ENCODE results near the gene DGKI. TPM values are rescaled to one million over a fixed set of nuclear protein-coding genes. Genes with fewer than 3 reads are reported as not detected.

The DGKI gene
- total and polyA plus RNA-seq, 2 experiments from 2014 or later: 0.16 to 1.0 TPM

GRCh38 chr7:137886746-137887145, 40.0 kb upstream of the DGKI start:
- Mint-ChIP-seq H3K27ac (peak overlapping the region; percentile 90; the same call in 1 of the 2 replicates), H3K27me3 (ENCODE audit: insufficient read depth, low read depth, poor library complexity) (peaks cover 7% of the 10 kb centered on the region), H3K36me3 (ENCODE audit: low read depth) (peaks cover 46% of the 10 kb centered on the region), H3K4me1 (peaks cover 19% of the 10 kb centered on the region), H3K4me3 (no peak overlapping the region), H3K9me3 (peaks cover 4% of the 10 kb centered on the region; the same call in 2 of the 3 replicates)
- peak; percentile 56 for ATAC-seq
- no peak overlapping the region for H2AFZ ChIP-seq
- no peaks in the 10 kb centered on the region for H3K9me2 ChIP-seq (ENCODE audit: insufficient read depth)
- no peaks in the 10 kb centered on the region; the same call in 1 of the 2 replicates for H3K79me2 ChIP-seq (replicated peaks; ENCODE audit: insufficient read depth)
- H3K36me3 ChIP-seq (ENCODE audit: insufficient read depth): peaks cover 18% of the 10 kb centered on the region
- TF ChIP-seq REST (IDR thresholded peaks at IDR 0.05; ENCODE audit: unreplicated experiment) (no peak), STAT1 (IDR thresholded peaks at IDR 0.05; ENCODE audit: unreplicated experiment) (no peak), CREB1 (CRISPR knock-in tag; IDR thresholded peaks at IDR 0.05; ENCODE audit: low read depth) (no peak), NANOG (IDR thresholded peaks at IDR 0.05; ENCODE audit: borderline replicate concordance) (no peak), EZH2 (IDR thresholded peaks at IDR 0.05; ENCODE audit: low read depth, unreplicated experiment) (no peak), ZNF114 (CRISPR knock-in tag; IDR thresholded peaks at IDR 0.05) (no peak), JUNB (IDR thresholded peaks at IDR 0.05; ENCODE audit: unreplicated experiment) (no peak), ETS1 (IDR thresholded peaks at IDR 0.05) (no peak), CTCF (conservative IDR thresholded peaks at IDR 0.05; ENCODE audit: low read depth in 2 of 2) (no peak)
- no peak for DNase-seq (ENCODE audit: low spot score)
- H3F3A ChIP-seq (replicated peaks; ENCODE audit: low read depth): no peaks in the 10 kb centered on the region
- no peaks in the 10 kb centered on the region for H3K27me3 ChIP-seq (ENCODE audit: insufficient read depth)
- H3K27ac ChIP-seq (ENCODE audit: low read depth): peak overlapping the region; percentile 85; the same call in 1 of the 2 replicates
- H3K4me1 ChIP-seq (ENCODE audit: insufficient read depth): peaks cover 15% of the 10 kb centered on the region
- H3K4me2 ChIP-seq: no peak overlapping the region
- no peak overlapping the region for H3K4me3 ChIP-seq
- 0 out of 2 replicates have a peak, but pooled peaks cover 5% of the 10 kb centered on the region for H4K20me1 ChIP-seq (replicated peaks; ENCODE audit: insufficient read depth)

All from GM23338 (cell line).